K562 (cell line): ENCODE data around the gene UBE2A. TPM values are rescaled to one million over a fixed set of nuclear protein-coding genes. Genes with fewer than 3 reads are reported as not detected.

Source experiments
- BCLAF1 ChIP-seq, 2 experiments: fragments of 450-650 bp in 1 of 2; IDR thresholded peaks; 2 replicates each; pipeline ENCODE4 v1.6.1; 2011 to 2017; ENCODE audit warnings: low read depth in 2 of 2, antibody characterized with exemption in 1 of 2, borderline replicate concordance in 1 of 2, low read length in 1 of 2, mild to moderate bottlenecking in 1 of 2, mixed read lengths in 1 of 2; ENCODE audit not compliant: control insufficient read depth in 1 of 2
- DACH1 ChIP-seq: fragments of 450-650 bp; IDR thresholded peaks from 2 replicates; pipeline ENCODE4 v1.6.1; 2018; ENCODE audit not compliant: partially characterized antibody
- DIDO1 ChIP-seq: fragments of 450-650 bp; IDR thresholded peaks from 2 replicates; pipeline ENCODE4 v1.6.1; 2016; ENCODE audit warnings: low read depth, missing biosample characterization, missing genetic modification characterization
- EWSR1 ChIP-seq: fragments of 450-650 bp; IDR thresholded peaks from 2 replicates; pipeline ENCODE4 v1.6.1; 2018; ENCODE audit warnings: borderline replicate concordance, mild to moderate bottlenecking, low read depth, moderate library complexity; ENCODE audit not compliant: partially characterized antibody
- ILF3 ChIP-seq: fragments of 450-650 bp; IDR thresholded peaks from 2 replicates; pipeline ENCODE4 v1.6.1; 2018; ENCODE audit warnings: antibody characterized with exemption, mild to moderate bottlenecking, moderate library complexity, borderline replicate concordance
- KAT2B ChIP-seq: IDR thresholded peaks from one replicate; pipeline ENCODE4 v1.6.1; 2012; ENCODE audit warnings: low read depth, mild to moderate bottlenecking, control low read depth, inconsistent platforms, low read length, moderate library complexity
- KDM5B ChIP-seq: fragments of 200-600 bp; sonication (generic); IDR thresholded peaks from 2 replicates; pipeline ENCODE4 v1.6.1; 2012; ENCODE audit warnings: low read depth, mild to moderate bottlenecking, moderate library complexity, low read length, control low read depth, inconsistent platforms; ENCODE audit not compliant: insufficient replicate concordance
- LARP7 ChIP-seq: fragments of 450-650 bp; IDR thresholded peaks from 2 replicates; pipeline ENCODE4 v1.6.1; 2016
- MAZ ChIP-seq, 2 experiments: fragments of 450-650 bp in 1 of 2; sonication (generic) in 1 of 2; formaldehyde crosslinking; IDR thresholded peaks in 1 of 2; conservative IDR thresholded peaks in 1 of 2; 2 replicates each; pipeline versions ENCODE4 v1.4.0 to v1.5.0; 2020; ENCODE audit warnings: mild to moderate bottlenecking in 1 of 2, missing genetic modification reagents in 1 of 2
- NR1H2 ChIP-seq: sonication (generic); formaldehyde crosslinking; IDR thresholded peaks from 2 replicates; pipeline ENCODE4 v1.4.0; 2020; ENCODE audit warnings: mild to moderate bottlenecking, missing genetic modification reagents
- PRPF4 ChIP-seq: fragments of 200-400 bp; formaldehyde crosslinking; IDR thresholded peaks from one replicate; pipeline ENCODE4 v1.6.1; 2017; ENCODE audit warnings: low read length, low read depth, mild to moderate bottlenecking; ENCODE audit not compliant: insufficient read depth, poor library complexity, severe bottlenecking
- ZNF12 ChIP-seq: sonication (generic); formaldehyde crosslinking; IDR thresholded peaks from 2 replicates; pipeline ENCODE4 v1.4.0; 2020; ENCODE audit warnings: mild to moderate bottlenecking, missing genetic modification reagents
- ZNF23 ChIP-seq: fragments of 250-450 bp; sonication (Bioruptor Pico); IDR thresholded peaks from 2 replicates; pipeline ENCODE4 v1.4.0; 2020; ENCODE audit warnings: mild to moderate bottlenecking
- polyA plus RNA-seq, 8 experiments: library from polyadenylated mRNA; depleted of rRNA in 4 of 8; stranded (reverse) in 5 of 8; unstranded in 3 of 8; fragments of >200 nt; fragmentation: Nextera tagmentation in 2 of 8; fragmentation: Illumina TruSeq in 1 of 8; extraction: Ambion mirVana in 2 of 8; extraction: Trizol in 1 of 8; gene quantifications; 2 replicates each; pipeline versions ENCODE4 v1.2.1 to v1.2.3, GENCODE V29; 2011 to 2014; ENCODE audit warnings: inconsistent platforms in 1 of 8, missing spikeins in 1 of 8
- total RNA-seq, 7 experiments: library from RNA; depleted of rRNA in 6 of 7; stranded (reverse); fragments of >200 nt in 6 of 7; fragmentation: Illumina TruSeq in 2 of 7; extraction: Trizol in 2 of 7; gene quantifications; 2 replicates each; pipeline versions ENCODE4 v1.2.1 to v1.2.3, GENCODE V29; 2011 to 2021; ENCODE audit warnings: low replicate concordance in 1 of 7
- TF ChIP-seq, protein P1 (sequence below): sonication (generic); formaldehyde crosslinking; IDR thresholded peaks from 2 replicates; pipeline ENCODE4 v1.8.0; 2023; ENCODE audit warnings: mild to moderate bottlenecking, missing genetic modification reagents
- TF ChIP-seq, protein P2 (sequence below): conservative IDR thresholded peaks from 2 replicates; pipeline ENCODE4 v1.6.1; 2011; ENCODE audit warnings: low read depth, mild to moderate bottlenecking, low read length; ENCODE audit not compliant: control insufficient read depth

Gene UBE2A
- total and polyA plus RNA-seq, 9 of the 15 experiments (the other 6 are each of a cell fraction or from before 2014, with no cell fraction given), result 21.6 to 87.6 (median 47.8) TPM

DNA sequence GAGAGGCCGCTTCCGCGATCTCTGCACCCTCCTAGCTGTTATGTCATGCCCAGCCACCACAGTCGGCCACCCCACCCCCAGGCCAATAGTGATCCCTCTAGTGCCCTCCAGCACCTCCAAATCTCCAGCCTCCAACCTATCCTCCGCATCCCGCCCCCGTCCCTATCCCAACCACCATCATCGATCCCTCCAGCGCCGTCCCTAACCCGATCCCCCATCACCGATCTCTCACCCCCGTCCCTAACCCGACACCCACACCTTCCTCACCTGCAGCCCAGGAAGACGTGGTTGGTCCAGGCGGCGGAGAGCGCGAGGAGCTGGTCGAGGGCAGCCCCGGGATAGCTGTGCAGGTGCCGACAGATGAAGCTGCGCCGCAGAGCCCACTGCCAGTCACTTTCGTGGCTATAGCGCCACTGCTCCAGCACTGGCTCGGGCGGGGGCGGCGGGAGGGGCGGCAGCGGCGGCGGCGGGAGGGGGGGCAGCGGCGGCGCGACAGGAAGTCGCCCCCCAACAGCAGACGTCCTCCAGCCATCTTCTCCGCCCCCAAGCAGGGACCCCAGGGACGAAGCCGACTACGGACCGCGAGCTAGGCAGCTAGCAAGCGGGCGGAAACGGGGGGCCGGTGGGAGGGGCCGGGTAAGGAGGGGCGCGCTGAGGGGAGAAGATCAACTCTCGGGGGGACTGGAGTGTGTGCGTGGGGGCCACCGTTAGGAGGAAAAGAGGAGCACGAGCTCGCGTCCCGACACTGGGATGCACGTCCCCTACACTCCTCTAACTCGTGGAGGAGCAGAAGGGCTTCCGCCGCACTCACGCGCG, 31.3 kb downstream of the UBE2A start (continued):
- TF ChIP-seq, protein P1, sequence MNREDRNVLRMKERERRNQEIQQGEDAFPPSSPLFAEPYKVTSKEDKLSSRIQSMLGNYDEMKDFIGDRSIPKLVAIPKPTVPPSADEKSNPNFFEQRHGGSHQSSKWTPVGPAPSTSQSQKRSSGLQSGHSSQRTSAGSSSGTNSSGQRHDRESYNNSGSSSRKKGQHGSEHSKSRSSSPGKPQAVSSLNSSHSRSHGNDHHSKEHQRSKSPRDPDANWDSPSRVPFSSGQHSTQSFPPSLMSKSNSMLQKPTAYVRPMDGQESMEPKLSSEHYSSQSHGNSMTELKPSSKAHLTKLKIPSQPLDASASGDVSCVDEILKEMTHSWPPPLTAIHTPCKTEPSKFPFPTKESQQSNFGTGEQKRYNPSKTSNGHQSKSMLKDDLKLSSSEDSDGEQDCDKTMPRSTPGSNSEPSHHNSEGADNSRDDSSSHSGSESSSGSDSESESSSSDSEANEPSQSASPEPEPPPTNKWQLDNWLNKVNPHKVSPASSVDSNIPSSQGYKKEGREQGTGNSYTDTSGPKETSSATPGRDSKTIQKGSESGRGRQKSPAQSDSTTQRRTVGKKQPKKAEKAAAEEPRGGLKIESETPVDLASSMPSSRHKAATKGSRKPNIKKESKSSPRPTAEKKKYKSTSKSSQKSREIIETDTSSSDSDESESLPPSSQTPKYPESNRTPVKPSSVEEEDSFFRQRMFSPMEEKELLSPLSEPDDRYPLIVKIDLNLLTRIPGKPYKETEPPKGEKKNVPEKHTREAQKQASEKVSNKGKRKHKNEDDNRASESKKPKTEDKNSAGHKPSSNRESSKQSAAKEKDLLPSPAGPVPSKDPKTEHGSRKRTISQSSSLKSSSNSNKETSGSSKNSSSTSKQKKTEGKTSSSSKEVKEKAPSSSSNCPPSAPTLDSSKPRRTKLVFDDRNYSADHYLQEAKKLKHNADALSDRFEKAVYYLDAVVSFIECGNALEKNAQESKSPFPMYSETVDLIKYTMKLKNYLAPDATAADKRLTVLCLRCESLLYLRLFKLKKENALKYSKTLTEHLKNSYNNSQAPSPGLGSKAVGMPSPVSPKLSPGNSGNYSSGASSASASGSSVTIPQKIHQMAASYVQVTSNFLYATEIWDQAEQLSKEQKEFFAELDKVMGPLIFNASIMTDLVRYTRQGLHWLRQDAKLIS (CRISPR knock-in tag), result 0 out of 2 replicates have a peak, but pooled peaks have one; percentile 52
- TF ChIP-seq, protein P2, sequence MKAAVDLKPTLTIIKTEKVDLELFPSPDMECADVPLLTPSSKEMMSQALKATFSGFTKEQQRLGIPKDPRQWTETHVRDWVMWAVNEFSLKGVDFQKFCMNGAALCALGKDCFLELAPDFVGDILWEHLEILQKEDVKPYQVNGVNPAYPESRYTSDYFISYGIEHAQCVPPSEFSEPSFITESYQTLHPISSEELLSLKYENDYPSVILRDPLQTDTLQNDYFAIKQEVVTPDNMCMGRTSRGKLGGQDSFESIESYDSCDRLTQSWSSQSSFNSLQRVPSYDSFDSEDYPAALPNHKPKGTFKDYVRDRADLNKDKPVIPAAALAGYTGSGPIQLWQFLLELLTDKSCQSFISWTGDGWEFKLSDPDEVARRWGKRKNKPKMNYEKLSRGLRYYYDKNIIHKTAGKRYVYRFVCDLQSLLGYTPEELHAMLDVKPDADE, result no peak; the same call in none of the 2 replicates
- TF ChIP-seq LARP7 (0 out of 2 replicates have a peak, but pooled peaks have one; percentile 64), KDM5B (no peak), NR1H2 (no peak), KAT2B (no peak), BCLAF1 (IDR thresholded peaks at IDR 0.05; ENCODE audit: borderline replicate concordance in 1 of 2, control insufficient read depth in 1 of 2, low read depth in 2 of 2, low read length in 1 of 2) (no peak), DACH1 (no peak), ZNF12 (no peak), ILF3 (no peak), MAZ (CRISPR knock-in tag; conservative IDR thresholded peaks at IDR 0.05 in 1 of 2, IDR thresholded peaks at IDR 0.05 in 1 of 2) (peak; percentile 27 to 47; a peak in 2 of 4 replicates), ZNF23 (CRISPR knock-in tag) (no peak), DIDO1 (tag) (no peak), EWSR1 (no peak), PRPF4 (no peak)
